ENCODE data around the gene LRCH1. TPM values are rescaled to one million over a fixed set of nuclear protein-coding genes. Genes with fewer than 3 reads are reported as not detected.

The LRCH1 gene
- total and polyA plus RNA-seq, 2 experiments from 2014 or later: 3.9 to 9.2 TPM

DNA sequence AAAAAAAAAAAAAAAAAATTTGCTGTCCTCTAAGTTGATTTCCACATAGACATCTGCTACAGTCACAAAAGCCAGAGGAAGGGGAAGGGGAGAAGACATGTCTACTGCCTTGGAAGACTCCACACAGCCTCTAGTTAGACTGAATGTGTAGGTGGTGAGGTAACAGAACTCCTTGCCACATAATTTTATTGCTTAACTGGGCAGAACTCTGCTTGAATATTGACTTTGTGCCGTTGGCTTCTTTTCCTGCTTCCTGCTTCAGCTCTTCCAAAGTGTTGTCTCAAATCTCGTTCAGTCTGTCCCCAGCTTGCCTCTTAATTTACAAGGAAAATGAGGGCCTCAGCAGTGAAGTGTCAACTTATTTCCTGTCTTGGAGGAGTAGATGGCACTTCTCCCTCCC, 206.9 kb downstream of the LRCH1 start:
- Histone ChIP-seq H3K9me2 (ENCODE audit: insufficient read depth) (0 out of 2 replicates have a peak, but pooled peaks cover 4% of the 10 kb centered on the region), H3K4me2 (no peak overlapping the region), H3K27me3 (ENCODE audit: insufficient read depth) (no peaks in the 10 kb centered on the region), H4K20me1 (replicated peaks; ENCODE audit: insufficient read depth) (no peaks in the 10 kb centered on the region), H2AFZ (no peak overlapping the region), H3K79me2 (replicated peaks; ENCODE audit: insufficient read depth) (no peaks in the 10 kb centered on the region), H3K4me1 (ENCODE audit: insufficient read depth) (no peaks in the 10 kb centered on the region), H3F3A (replicated peaks; ENCODE audit: low read depth) (no peaks in the 10 kb centered on the region), H3K27ac (ENCODE audit: low read depth) (no peak overlapping the region), H3K36me3 (ENCODE audit: insufficient read depth) (no peaks in the 10 kb centered on the region), H3K4me3 (no peak overlapping the region)
- Mint-ChIP-seq H3K27me3 (ENCODE audit: insufficient read depth, low read depth, poor library complexity) (peaks cover 3% of the 10 kb centered on the region), H3K36me3 (ENCODE audit: low read depth) (no peaks in the 10 kb centered on the region), H3K27ac (no peak overlapping the region), H3K4me1 (peaks cover 5% of the 10 kb centered on the region; the same call in 2 of the 3 replicates), H3K9me3 (no peaks in the 10 kb centered on the region), H3K4me3 (no peak overlapping the region)
- ATAC-seq (no peak), DNase-seq (ENCODE audit: low spot score) (no peak)
- TF ChIP-seq ZNF114 (CRISPR knock-in tag; IDR thresholded peaks at IDR 0.05) (no peak), JUNB (IDR thresholded peaks at IDR 0.05; ENCODE audit: unreplicated experiment) (no peak), POLR2AphosphoS5 (IDR thresholded peaks at IDR 0.05; ENCODE audit: low read depth) (no peak), ZNF331 (CRISPR knock-in tag; IDR thresholded peaks at IDR 0.05; ENCODE audit: low read depth) (no peak), NANOG (IDR thresholded peaks at IDR 0.05; ENCODE audit: borderline replicate concordance) (no peak), STAT1 (IDR thresholded peaks at IDR 0.05; ENCODE audit: unreplicated experiment) (no peak), EZH2phosphoT487 (IDR thresholded peaks at IDR 0.05; ENCODE audit: unreplicated experiment) (no peak)
- TF ChIP-seq, protein P1, sequence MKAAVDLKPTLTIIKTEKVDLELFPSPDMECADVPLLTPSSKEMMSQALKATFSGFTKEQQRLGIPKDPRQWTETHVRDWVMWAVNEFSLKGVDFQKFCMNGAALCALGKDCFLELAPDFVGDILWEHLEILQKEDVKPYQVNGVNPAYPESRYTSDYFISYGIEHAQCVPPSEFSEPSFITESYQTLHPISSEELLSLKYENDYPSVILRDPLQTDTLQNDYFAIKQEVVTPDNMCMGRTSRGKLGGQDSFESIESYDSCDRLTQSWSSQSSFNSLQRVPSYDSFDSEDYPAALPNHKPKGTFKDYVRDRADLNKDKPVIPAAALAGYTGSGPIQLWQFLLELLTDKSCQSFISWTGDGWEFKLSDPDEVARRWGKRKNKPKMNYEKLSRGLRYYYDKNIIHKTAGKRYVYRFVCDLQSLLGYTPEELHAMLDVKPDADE (IDR thresholded peaks at IDR 0.05): no peak
- TF ChIP-seq, protein P2, sequence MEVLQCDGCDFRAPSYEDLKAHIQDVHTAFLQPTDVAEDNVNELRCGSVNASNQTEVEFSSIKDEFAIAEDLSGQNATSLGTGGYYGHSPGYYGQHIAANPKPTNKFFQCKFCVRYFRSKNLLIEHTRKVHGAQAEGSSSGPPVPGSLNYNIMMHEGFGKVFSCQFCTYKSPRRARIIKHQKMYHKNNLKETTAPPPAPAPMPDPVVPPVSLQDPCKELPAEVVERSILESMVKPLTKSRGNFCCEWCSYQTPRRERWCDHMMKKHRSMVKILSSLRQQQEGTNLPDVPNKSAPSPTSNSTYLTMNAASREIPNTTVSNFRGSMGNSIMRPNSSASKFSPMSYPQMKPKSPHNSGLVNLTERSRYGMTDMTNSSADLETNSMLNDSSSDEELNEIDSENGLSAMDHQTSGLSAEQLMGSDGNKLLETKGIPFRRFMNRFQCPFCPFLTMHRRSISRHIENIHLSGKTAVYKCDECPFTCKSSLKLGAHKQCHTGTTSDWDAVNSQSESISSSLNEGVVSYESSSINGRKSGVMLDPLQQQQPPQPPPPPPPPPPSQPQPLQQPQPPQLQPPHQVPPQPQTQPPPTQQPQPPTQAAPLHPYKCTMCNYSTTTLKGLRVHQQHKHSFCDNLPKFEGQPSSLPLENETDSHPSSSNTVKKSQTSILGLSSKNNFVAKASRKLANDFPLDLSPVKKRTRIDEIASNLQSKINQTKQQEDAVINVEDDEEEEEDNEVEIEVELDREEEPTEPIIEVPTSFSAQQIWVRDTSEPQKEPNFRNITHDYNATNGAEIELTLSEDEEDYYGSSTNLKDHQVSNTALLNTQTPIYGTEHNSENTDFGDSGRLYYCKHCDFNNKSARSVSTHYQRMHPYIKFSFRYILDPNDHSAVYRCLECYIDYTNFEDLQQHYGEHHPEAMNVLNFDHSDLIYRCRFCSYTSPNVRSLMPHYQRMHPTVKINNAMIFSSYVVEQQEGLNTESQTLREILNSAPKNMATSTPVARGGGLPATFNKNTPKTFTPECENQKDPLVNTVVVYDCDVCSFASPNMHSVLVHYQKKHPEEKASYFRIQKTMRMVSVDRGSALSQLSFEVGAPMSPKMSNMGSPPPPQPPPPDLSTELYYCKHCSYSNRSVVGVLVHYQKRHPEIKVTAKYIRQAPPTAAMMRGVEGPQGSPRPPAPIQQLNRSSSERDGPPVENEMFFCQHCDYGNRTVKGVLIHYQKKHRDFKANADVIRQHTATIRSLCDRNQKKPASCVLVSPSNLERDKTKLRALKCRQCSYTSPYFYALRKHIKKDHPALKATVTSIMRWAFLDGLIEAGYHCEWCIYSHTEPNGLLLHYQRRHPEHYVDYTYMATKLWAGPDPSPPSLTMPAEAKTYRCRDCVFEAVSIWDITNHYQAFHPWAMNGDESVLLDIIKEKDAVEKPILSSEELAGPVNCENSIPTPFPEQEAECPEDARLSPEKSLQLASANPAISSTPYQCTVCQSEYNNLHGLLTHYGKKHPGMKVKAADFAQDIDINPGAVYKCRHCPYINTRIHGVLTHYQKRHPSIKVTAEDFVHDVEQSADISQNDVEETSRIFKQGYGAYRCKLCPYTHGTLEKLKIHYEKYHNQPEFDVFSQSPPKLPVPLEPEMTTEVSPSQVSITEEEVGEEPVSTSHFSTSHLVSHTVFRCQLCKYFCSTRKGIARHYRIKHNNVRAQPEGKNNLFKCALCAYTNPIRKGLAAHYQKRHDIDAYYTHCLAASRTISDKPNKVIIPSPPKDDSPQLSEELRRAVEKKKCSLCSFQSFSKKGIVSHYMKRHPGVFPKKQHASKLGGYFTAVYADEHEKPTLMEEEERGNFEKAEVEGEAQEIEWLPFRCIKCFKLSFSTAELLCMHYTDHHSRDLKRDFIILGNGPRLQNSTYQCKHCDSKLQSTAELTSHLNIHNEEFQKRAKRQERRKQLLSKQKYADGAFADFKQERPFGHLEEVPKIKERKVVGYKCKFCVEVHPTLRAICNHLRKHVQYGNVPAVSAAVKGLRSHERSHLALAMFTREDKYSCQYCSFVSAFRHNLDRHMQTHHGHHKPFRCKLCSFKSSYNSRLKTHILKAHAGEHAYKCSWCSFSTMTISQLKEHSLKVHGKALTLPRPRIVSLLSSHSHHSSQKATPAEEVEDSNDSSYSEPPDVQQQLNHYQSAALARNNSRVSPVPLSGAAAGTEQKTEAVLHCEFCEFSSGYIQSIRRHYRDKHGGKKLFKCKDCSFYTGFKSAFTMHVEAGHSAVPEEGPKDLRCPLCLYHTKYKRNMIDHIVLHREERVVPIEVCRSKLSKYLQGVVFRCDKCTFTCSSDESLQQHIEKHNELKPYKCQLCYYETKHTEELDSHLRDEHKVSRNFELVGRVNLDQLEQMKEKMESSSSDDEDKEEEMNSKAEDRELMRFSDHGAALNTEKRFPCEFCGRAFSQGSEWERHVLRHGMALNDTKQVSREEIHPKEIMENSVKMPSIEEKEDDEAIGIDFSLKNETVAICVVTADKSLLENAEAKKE (CRISPR knock-in tag; IDR thresholded peaks at IDR 0.05): no peak
- TF ChIP-seq, protein P3, sequence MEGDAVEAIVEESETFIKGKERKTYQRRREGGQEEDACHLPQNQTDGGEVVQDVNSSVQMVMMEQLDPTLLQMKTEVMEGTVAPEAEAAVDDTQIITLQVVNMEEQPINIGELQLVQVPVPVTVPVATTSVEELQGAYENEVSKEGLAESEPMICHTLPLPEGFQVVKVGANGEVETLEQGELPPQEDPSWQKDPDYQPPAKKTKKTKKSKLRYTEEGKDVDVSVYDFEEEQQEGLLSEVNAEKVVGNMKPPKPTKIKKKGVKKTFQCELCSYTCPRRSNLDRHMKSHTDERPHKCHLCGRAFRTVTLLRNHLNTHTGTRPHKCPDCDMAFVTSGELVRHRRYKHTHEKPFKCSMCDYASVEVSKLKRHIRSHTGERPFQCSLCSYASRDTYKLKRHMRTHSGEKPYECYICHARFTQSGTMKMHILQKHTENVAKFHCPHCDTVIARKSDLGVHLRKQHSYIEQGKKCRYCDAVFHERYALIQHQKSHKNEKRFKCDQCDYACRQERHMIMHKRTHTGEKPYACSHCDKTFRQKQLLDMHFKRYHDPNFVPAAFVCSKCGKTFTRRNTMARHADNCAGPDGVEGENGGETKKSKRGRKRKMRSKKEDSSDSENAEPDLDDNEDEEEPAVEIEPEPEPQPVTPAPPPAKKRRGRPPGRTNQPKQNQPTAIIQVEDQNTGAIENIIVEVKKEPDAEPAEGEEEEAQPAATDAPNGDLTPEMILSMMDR (conservative IDR thresholded peaks at IDR 0.05; ENCODE audit: low read depth in 2 of 2): no peak
- TF ChIP-seq, protein P4, sequence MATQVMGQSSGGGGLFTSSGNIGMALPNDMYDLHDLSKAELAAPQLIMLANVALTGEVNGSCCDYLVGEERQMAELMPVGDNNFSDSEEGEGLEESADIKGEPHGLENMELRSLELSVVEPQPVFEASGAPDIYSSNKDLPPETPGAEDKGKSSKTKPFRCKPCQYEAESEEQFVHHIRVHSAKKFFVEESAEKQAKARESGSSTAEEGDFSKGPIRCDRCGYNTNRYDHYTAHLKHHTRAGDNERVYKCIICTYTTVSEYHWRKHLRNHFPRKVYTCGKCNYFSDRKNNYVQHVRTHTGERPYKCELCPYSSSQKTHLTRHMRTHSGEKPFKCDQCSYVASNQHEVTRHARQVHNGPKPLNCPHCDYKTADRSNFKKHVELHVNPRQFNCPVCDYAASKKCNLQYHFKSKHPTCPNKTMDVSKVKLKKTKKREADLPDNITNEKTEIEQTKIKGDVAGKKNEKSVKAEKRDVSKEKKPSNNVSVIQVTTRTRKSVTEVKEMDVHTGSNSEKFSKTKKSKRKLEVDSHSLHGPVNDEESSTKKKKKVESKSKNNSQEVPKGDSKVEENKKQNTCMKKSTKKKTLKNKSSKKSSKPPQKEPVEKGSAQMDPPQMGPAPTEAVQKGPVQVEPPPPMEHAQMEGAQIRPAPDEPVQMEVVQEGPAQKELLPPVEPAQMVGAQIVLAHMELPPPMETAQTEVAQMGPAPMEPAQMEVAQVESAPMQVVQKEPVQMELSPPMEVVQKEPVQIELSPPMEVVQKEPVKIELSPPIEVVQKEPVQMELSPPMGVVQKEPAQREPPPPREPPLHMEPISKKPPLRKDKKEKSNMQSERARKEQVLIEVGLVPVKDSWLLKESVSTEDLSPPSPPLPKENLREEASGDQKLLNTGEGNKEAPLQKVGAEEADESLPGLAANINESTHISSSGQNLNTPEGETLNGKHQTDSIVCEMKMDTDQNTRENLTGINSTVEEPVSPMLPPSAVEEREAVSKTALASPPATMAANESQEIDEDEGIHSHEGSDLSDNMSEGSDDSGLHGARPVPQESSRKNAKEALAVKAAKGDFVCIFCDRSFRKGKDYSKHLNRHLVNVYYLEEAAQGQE (IDR thresholded peaks at IDR 0.05; ENCODE audit: unreplicated experiment): no peak
